Fibroblast of skin of right biceps (primary cell): ENCODE data around the gene MYRIP.
A peak's percentile ranks its signal among the peaks of the same experiment; 100 is the strongest.
"Not testable (repeated sequence)": the region's sequence is repeated elsewhere in the genome, so short reads cannot be mapped to it uniquely, and the experiment has no call there.

Experiments
- DNase-seq: peaks from one replicate; pipeline ENCODE4 v3.0.0-alpha.2; 2013

The MYRIP gene

DNA sequence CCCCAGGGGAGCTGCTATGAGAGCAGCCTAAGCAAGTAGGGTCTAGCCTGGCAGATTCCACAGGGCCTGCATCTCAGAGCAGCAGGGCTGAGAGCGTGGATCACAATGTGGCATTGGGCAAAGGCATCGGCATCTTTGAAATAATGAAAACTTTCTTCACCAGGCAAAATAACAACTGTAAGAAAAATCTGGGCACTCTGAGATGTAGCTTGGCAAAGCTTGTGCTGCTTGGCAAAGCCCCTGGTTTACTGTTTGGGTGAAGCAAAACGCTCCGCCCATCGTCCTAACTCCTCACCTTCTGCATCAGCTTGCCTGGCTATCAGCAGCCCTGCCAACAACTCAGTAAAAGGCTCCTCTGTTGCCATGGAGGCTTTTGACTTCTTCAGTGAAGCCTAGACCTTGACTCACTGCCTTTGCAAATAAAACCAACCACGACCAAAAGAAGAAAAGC lies 287.3 kb downstream of the MYRIP start:
- DNase-seq: no peak

DNA sequence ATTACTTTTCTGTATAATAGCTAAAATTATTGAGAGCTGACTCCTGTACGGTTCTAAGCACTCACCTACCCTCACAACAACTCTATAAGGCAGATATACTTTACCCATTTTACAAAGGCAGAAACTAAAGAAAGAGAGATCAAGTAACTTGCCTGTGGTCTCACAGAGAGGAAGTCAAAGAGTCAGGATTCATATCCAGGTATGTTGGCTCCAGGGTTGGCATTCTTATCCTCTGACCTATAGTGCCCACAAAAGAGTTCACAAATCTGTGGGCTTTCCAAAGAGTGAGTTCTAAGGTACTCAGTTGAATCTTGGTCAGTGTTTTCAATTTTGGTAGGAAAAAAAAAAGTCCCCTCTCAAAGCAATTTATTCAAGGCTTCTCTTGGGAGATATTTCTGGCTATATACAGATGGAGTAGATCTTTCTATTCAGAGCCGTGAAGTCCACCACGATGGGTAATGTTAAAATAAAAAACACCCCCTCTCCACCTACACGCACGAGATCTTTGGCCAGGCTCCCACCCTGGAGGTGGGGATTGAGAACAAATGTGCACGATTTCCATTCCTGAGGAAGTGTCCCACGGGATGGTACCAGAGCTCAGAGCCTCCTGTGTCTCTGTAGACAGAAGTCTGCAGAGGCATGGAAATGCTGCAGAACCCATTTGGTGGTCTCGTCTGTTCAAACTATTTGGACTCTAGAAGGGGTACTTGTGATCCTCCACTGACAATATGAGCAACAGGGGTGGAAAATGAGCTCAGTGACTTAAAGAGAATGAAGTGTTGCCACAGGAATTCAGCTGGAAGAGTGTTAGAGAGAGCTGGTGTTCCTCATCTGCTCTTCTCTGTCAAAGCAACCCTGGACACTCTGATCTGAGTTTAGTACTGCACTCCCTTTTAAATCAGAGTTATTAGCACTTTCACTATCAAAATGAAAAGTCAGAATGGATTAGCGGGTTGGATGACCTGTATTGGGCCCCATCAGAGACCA lies 288.0 kb downstream of the MYRIP start:
- DNase-seq: peak; percentile 29

DNA sequence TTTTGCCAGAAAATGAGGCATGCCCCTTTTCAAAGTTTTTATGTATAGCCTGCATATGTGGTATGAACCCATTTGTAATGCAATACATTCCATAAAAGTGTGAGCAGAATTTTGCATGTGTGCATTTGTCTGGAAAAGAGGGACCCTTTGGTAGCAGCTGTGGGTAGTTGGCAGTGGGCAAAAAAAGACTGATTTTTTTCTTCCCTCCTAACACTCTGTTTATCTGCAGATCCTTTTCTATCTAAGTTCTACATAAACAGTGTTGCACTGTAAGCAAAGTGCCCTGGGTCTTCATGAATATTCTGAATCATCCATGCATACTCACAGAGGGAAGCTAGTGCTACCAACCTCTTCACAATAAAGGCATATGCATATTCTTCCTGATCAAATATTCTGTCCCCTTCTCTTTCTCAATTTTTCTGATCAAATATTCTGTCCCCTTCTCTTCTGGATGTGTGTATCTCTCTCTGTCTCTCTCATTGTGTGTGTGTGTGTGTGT lies 288.9 kb downstream of the MYRIP start:
- DNase-seq: no peak

GRCh38 chr3:40099871-40100270 lies 290.5 kb downstream of the MYRIP start:
- no peak for DNase-seq

GRCh38 chr3:40102182-40102581 lies 292.8 kb downstream of the MYRIP start:
- DNase-seq: no peak

DNA sequence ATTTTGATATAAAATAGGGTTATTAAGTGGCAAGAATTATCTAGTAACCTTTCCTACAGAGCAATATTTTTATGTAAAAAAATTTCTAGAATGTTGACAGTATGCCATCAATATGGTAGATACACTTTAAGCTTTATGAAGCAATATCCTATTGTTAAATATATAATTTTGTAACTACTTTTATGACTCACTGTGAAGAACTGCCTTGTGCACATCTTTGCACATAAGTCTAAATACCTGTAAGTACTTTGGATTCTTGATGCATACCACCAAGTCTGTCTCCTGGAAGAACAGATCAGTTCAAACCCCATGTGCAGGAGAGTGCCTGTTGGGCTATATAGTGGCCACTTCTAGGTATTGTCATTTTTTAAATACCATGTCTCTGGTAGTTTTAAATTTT lies 294.4 kb downstream of the MYRIP start:
- DNase-seq: no peak

DNA sequence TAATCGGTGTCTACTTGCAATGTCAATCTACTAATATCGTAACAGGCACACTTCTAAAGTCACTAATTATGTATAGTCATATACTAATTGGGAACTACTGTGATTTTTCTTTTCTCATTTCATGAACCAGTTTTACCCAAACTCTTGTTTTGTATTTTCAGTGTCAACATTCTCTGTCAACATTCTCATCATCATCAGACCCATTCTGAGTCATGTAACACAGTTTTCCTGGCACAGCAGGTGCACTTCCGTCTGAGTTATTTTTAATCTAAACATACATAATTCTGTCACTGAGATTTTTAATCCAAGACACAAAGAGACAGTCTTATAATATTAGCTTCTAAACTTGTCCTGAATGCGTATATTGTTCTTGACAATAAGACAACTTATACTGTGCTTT lies 295.0 kb downstream of the MYRIP start:
- no peak for DNase-seq

DNA sequence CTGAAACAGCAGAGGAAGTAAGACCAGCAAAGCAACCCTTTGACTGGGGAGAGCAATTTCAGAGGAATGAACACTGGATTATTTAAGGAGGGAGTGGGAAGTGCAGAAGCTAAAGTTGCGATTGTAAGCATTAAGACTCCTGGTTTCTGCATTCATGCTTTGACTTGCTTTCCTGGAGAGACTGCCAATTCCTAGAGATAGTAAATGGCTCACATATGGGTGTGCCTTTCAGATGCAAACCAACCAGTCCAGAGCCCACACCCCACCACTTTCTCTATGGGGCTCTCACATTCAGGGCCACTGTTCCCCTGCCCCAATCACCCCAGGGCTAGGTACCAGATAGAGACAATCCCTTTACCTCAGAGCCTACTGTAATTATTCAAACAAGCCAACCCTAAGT lies 299.2 kb downstream of the MYRIP start:
- DNase-seq: no peak

DNA sequence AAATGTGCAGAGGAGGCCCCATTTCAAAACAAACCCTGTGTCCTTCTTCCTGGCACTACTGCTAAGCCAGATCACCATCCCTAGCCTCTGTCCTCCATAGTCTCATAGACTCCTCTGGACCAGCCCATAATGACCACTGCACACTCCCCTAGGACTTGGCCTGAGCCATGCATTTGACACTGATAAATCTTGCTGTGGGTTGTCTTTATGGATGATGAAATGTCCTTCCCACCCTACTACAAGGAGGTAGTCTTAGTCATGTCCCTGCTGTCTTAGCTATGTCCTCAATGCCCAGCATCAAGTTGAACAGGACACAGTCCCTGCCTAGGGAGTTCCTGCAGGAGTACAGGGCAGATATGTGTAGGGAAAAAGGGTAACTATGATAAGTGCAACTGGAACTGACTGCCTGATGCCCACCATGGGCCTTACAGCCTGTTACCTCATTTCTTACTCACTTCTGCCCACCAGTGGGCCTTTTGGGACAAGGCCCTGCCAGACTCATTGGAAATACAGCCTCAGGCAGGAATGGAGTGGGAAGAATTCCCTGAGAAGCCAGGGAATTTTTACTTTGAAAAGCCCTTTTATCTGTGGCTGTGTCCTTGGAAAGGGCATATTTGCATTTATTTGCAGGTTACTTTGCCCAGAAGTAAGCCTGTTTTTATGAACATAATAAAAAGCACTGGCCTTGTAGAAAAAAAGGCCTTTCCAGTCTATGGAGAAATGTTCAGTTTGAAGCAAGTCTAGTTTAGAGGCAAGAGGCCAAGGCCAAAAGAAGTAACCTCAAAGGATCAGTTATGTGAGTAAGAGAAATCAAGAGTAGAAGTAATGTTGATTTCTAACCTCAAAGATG lies 300.5 kb downstream of the MYRIP start:
- peak; percentile 39 for DNase-seq

DNA sequence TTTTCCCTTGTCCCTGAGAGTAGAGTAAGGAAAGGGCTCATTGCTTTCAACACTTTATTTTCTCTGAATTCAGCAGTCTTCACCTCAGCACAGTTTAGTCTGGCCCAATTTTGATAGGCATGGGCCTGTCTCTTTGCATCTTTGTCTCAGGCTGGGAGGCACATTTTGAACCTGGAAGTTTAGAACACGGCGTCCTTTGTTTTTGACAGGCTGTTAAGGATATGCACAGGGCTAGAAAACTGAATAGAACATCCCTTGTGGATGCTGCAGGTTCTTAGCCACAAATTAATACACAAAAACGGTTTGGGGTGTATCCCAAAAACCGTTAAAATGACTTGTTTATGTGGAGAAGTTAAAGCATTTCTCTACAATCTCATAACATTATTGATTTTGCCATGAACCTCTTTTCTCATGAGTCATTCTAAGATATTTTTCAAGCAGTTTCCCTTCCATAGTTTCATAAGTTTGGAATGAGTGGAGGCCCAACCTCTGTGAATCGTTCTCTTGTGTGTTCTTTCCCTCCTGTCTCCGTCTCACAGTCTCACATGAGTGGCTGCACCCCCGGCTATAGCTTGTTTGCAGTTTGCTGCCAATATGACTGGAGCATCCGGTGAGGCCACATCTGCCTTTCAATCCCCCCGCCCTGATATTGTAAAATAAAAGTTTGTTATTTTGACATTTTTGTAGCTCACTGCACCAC lies 307.2 kb downstream of the MYRIP start:
- DNase-seq: peak; percentile 88

DNA sequence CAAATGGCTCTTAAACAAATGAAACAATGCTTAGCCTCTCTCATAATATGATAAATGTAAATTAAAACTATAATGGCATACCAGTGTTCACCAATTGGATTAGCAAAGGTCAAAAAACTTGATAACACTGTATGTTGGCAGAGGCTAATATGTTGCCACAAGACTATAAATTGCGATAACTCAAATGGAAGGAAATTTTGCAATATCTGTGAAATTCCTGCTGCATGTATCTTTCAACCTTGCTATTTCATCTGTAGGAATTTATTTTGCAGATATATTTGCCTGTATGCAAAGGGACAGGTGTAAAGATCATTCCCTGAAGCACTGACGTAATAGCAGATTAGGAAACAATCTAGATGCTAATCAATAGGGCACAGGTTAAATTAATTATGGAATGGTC lies 308.7 kb downstream of the MYRIP start:
- no peak for DNase-seq

DNA sequence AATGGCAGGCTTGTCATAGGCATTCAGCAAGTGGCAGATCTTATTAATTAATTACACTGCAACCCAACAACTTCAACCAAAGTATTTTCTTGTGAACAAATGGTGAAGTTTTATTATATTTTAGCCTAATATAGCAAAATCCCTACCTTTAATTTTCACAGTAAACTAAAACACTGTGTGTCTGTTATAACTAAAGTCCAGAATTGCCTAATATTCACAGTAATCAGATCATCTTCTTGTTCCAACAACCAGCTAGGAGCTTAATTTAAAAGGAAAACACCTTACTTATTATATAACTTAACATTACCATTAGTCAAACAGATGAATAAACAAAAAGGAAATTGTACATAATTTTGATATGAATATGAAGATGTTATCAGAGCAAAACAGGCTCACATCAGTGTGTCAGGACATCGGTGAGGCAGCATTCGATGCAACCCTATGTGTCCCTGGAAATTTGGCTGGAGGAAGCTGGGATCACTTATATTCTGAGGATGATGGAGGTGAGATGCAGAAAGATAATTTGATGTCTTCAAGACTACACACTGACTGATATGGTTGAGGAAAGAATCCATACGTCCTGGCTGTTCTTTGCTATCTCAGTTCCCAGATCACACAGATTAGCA lies 310.8 kb downstream of the MYRIP start:
- DNase-seq: no peak

DNA sequence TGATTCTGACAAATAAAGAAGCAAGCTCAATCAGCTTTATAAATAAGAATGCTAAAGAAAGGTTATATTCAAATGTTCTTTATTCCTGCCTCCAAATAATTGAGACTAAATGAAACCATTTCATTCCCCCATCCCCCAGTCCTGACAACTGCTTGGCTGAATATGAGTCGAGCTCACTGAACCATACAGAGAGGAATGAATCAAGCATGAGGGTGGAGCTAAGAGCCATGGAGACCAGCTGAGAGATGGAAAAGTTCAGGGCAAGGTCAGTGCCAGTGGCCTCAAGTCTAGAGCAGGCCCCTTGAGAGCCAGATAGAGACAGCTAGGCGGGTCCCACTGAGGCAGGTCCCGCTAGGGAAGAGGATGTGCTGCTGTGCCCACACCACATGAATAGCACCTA lies 311.4 kb downstream of the MYRIP start:
- peak; percentile 80 for DNase-seq

DNA sequence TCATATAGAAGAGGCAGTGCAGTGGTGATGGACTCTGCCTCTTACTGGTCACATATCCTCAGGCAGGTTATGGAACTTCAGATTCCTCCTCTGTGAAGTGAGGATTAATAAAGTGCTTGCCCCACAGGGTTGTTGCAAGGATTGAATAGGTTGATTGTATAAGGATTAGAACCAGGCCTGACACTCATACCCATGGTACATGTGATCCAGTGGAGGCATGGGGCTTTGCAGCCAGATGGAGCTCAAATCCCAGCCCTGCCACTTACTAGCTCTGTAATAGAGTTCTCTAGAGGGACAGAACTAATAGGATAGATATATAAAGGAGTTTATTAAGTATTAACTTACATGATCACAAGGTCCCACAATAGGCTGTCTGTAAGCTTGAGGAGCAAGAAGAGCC lies 315.5 kb downstream of the MYRIP start:
- DNase-seq: no peak

DNA sequence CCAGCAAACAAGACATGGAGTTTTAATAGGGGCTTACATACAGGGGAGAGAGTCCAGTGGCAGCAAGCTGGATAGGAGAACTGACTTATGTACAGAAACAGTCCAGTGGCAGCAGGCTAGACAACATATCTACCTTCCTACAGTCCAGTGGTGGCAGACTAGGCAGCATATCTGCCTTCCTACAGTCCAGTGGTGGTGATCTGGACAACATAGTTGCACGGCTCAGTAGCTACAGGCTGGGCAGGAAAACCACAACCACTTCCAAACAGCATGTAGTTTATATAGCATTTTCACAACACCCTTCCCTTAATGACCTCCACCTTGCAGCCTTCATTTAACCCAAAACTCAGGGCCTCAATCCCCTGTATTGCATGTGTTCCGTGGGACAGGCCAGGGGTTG lies 318.8 kb downstream of the MYRIP start:
- DNase-seq: no peak

DNA sequence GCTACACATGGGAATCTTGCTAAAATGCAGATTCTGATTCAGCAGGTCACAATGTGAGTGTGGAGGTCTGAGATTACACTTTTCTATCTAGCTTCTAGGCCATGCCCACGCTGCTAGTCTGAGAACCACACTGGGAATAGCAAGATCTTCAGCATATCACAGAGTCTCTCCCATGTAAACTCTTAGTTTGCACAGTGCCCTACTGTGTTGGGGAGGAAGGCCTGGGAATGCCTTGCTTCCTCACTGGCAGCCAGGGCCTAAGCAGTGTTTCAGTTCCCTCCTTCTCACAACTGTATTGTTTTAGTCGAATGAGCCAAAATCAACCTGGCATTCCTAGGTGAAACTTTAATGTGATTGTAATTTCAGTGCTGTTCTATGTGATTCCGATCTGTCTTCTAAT lies 320.1 kb downstream of the MYRIP start:
- no peak for DNase-seq

GRCh38 chr3:40129981-40130380 lies 320.6 kb downstream of the MYRIP start:
- DNase-seq: no peak

DNA sequence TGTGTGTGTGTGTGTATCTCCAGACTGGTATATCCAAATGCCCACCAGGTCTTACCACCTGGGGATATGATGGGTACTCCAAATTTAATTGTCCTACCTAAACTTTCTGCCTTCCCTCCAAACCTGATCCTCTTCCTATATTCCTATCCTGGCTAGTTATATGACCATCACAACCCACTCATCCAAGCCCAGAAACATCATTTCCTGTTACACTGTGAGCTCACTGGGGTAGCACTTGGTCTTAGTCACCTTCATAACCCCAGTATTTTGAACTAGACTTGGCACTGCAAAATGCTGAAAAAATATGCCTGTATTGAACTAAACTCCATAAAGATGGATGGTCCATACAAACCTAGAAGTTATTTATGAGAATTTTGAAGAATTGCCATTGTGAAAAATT lies 321.3 kb downstream of the MYRIP start:
- peak; percentile 11 for DNase-seq

- not testable (repeated sequence) for DNase-seq
Measured at GRCh38 chr3:40133886-40134575, 324.6 kb downstream of the MYRIP start.

DNA sequence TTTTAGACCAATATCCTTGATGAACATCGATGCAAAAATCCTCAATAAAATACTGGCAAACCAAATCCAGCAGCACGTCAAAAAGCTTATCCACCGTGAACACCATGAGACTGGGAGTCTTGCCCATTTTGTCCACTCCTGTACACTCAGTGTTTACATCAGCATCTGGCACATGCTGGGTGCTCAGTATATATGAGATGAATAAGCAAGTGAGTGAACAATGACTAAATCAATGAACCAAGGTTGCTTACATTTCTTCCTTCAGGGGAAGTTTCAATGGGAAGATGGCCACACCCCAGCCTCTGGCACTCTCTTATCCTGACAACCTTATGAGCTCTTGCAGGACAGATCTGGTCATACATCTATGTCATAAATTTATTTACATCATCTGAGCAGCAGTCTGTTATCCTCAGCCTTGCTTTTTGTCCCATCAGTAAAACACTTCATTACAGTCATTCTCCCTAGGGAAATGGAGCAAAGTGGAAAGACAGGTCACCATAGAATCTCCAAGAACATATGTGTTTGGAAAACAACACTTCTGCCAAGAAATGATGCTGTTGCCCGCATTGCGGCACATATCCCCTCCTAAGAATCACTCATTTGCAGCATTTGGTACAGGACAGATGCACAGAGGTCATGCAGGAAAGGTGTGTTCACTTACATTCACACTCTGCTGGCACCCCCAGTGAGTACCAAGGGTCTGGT lies 328.3 kb downstream of the MYRIP start:
- peak; percentile 47 for DNase-seq
